ENCODE results near the gene INHBB.

GRCh38 chr2:120362926-120363325 lies 17.0 kb downstream of the INHBB start:
- no peak for TF ChIP-seq CTCF (conservative IDR thresholded peaks at IDR 0.05; ENCODE audit: low read depth, low read length)
- no peak for TF ChIP-seq EZH2 (IDR thresholded peaks at IDR 0.05; ENCODE audit: low read length, unreplicated experiment)
- TF ChIP-seq EZH2phosphoT487 (IDR thresholded peaks at IDR 0.05; ENCODE audit: borderline replicate concordance, low read length): no peak
